ENCODE data around the gene ARMC8.

ARMC8 gene

GRCh38 chr3:138197524-138197923 is 10.4 kb downstream of the ARMC8 start:
- DNase-seq (ENCODE audit: low spot score), result no peak

- DNase-seq (ENCODE audit: low spot score), result no peak
Measured at GRCh38 chr3:138199851-138200250, 12.8 kb downstream of the ARMC8 start.

DNA sequence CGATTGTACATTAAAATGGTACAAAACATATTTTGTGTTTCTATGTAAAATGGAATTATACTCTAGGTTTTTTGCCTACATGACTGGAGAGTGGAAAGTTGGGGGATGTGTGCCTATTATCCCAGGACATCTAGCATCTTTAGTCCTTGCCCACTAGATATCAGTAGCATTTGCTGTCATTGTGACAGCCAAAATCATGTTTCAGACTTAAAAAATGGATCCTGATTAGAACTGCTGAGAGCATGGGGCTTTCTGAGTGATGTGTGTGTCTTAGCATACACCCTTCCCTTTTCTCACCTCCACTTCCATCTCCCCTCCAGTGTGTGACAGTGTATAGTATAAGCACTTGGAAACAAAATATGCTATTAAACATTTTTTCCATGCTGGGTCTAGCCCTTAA is 13.3 kb downstream of the ARMC8 start:
- DNase-seq (ENCODE audit: low spot score), result no peak

- DNase-seq (ENCODE audit: low spot score), result no peak
Measured at GRCh38 chr3:138202945-138203701, 16.0 kb downstream of the ARMC8 start.

GRCh38 chr3:138203938-138204337 is 16.8 kb downstream of the ARMC8 start:
- DNase-seq (ENCODE audit: low spot score), result no peak

- no peak for DNase-seq (ENCODE audit: low spot score)
Measured at GRCh38 chr3:138205527-138205926, 18.4 kb downstream of the ARMC8 start.

DNA sequence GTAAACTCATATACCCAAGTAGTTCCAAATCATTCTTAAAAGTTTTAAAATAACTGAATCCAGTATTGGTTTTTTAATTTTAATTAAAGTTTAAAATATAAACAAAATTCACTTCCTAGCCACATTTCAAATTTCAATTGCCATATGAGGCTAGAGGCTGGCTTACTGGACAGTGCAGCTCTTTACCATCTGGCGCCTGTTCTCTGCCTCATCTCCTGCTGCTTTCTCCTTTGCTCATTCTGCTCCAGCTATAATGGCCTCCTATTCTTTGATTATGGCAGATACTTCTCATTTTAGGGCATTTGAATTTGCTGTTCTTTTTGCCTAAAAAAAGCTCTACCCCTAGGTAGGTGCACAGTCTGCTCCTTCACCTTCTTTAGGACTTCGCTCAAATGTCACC is 19.1 kb downstream of the ARMC8 start:
- no peak for DNase-seq (ENCODE audit: low spot score)

DNA sequence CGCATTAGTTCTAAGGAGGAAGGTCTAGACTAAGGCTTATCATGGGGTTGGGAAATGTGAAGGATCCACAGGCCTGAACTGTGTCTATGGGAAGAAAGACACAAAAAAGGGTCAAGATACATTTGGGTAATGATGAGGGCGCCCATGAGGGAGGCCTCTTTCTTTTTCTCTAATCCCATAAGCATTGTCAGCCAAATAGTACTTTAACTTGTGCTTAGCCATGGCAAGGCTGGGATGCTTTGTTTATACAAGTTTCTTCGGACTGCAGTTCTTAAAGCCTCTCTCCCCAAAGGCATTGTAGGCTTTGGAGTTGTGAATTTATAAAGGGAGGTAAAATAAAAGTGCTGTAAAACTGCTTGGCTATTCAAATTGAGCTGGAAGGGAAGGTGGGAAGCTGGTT is 23.4 kb downstream of the ARMC8 start:
- DNase-seq (ENCODE audit: low spot score), result no peak

- no peak for DNase-seq (ENCODE audit: low spot score)
Measured at GRCh38 chr3:138213398-138214085, 26.4 kb downstream of the ARMC8 start.

DNA sequence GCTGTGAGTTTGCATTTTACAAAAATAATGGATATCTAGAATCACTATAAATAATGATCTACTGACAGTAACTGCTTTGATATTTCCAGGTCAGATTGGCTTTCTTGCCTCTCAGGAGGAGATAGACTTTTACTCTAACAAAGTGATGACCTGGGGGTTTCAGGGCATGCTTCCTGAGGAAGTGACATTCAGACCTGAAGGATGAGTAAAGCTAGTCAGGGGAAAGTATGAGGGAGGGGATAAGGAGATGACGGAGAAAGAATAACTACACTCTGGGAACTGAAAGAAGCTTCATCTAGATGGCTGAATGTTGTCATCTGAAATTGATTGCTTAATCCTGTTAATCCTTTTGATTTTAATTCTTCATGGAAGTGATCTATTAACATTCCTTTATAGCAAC is 32.2 kb downstream of the ARMC8 start:
- DNase-seq (ENCODE audit: low spot score), result no peak

GRCh38 chr3:138220242-138220641 is 33.1 kb downstream of the ARMC8 start:
- no peak for DNase-seq (ENCODE audit: low spot score)

DNA sequence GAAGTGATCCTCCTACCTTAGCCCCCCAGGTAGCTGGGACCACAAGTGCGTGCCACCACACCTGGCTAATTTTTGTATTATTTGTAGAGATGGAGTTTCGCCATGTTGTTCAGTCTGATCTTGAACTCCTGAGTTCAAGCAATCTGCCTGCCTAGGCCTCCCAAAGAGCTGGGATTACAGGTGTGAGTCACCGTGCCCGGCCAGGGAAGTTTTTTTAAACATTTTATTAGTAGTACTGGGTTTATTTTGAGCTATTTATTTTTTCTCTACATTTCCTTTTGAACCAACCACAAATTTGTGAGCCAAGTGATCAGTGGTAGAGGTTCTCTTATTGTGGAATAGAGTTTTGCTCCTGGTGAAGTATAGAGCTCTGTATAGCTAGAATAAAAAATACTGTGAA is 33.7 kb downstream of the ARMC8 start:
- DNase-seq (ENCODE audit: low spot score), result no peak

DNA sequence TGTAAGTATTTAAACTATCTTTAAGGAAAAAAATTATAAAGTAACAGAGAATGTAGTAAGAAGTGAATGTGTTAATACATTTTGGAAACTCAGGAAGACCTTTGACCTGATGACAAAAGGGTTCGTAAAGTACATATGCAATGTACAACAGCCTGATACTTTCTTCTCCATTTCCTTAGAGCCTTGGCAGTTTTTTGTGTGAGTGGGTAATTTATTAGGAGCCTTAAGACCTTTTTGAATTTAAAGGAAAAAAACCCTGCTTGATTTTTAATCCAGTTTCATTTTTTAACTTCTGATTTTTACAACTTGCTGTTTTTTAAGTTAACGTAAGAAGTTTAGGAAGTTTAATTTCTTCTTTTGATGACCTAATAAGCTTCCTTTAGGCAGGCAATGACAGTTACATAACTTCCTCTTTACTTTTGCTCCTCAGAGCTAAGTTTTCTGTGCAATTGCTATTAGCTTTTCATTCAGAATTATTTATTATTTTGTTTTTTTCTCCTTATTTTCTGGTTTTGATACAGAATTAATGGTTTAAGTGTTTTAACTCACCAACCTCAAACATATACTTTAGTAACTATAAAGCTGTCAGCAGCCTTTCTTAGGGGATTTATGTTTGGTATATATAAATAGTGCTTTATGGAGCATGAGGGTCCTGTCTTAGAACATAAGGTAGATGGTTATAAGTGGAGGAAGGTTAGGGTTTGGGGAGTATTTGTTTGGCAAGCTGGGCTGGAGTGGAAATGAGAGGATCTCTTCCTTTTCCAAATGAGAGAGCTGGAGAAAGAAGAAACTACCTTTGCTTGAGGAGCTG is 35.2 kb downstream of the ARMC8 start:
- no peak for DNase-seq (ENCODE audit: low spot score)

GRCh38 chr3:138222942-138223287 is 35.8 kb downstream of the ARMC8 start:
- no peak for DNase-seq (ENCODE audit: low spot score)

- no peak for DNase-seq (ENCODE audit: low spot score)
Measured at GRCh38 chr3:138227650-138228049, 40.5 kb downstream of the ARMC8 start.

GRCh38 chr3:138230525-138230924 is 43.4 kb downstream of the ARMC8 start:
- no peak for DNase-seq (ENCODE audit: low spot score)

- DNase-seq (ENCODE audit: low spot score), result no peak
Measured at GRCh38 chr3:138232705-138233364, 45.7 kb downstream of the ARMC8 start.

- DNase-seq (ENCODE audit: low spot score), result no peak
Measured at GRCh38 chr3:138234401-138235179, 47.5 kb downstream of the ARMC8 start.

- DNase-seq (ENCODE audit: low spot score), result no peak
Measured at GRCh38 chr3:138238711-138239110, 51.6 kb downstream of the ARMC8 start.

DNA sequence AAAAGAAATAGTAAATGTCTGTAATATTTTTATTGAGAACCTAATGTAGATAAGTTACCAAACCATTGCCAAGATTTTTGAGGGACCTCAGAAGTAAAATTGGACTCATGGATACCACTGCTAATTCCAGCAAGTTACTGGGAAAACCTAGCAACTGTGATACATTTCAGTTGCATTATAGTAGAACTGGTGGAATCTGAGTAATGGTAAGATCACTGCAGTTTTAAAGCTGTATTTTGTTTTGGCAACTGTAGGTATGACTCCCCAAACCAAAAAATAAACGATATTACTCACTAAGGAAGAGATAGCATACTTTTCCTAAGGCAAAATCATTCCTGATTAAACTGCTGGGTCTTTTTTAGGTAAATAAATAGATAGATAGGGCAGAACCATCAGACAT is 54.0 kb downstream of the ARMC8 start:
- no peak for DNase-seq (ENCODE audit: low spot score)

- DNase-seq (ENCODE audit: low spot score), result no peak
Measured at GRCh38 chr3:138241676-138242075, 54.6 kb downstream of the ARMC8 start.

DNA sequence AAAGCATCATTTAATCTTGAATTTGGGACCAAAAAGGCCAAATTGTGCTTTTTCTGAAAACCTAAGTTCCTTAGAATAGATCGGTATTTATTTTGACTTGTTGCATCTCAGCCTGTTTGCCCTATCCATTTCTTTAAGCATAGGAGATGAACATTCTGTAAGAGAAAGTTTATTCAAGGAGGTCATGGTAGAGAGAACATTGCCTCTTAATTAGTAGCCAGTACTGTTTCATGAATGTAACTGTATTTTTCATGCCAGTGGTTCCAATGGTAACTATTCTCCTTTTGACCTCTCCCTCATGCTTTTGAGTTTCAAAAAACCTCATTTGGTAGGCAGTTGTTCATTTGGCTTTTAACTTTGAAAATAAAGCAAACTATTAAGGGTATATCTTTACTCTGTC is 55.4 kb downstream of the ARMC8 start:
- DNase-seq (ENCODE audit: low spot score), result no peak
